ENCODE results near the gene SIRT2.

GRCh38 chr19:38901683-38902082 lies 2.3 kb upstream of the SIRT2 start:
- TF ChIP-seq EZH2 (IDR thresholded peaks at IDR 0.05; ENCODE audit: insufficient read depth, poor library complexity, severe bottlenecking) (no peak), EZH2phosphoT487 (IDR thresholded peaks at IDR 0.05; ENCODE audit: insufficient read depth, low read depth) (no peak)

All from GM23248 (cell line).